Loucy (cell line): ENCODE measurements around the gene ACTL6B.

Experiments used
- H2AFZ ChIP-seq: fragments of 200-600 bp; sonication (generic); 2 replicates; pipeline ENCODE4 v1.6.0; 2016; ENCODE audit warnings: antibody characterized with exemption, mild to moderate bottlenecking, low read length, moderate library complexity
- H3F3A ChIP-seq: fragments of 200-600 bp; 2 replicates; pipeline ENCODE4 v1.6.0; 2016; ENCODE audit warnings: antibody characterized with exemption, low read depth, mild to moderate bottlenecking
- H3K27me3 ChIP-seq: fragments of 200-600 bp; sonication (generic); 2 replicates; pipeline ENCODE4 v1.6.1; 2014; ENCODE audit warnings: low read length, mild to moderate bottlenecking; ENCODE audit not compliant: insufficient read depth, poor library complexity, severe bottlenecking
- H3K36me3 ChIP-seq: fragments of 200-600 bp; sonication (generic); 2 replicates; pipeline ENCODE4 v1.6.1; 2016; ENCODE audit warnings: low read length; ENCODE audit not compliant: insufficient read depth
- H3K4me1 ChIP-seq: fragments of 200-600 bp; sonication (generic); 2 replicates; pipeline ENCODE4 v1.5.1; 2014; ENCODE audit warnings: low read length, mild to moderate bottlenecking; ENCODE audit not compliant: insufficient read depth, poor library complexity, severe bottlenecking
- H3K4me2 ChIP-seq: fragments of 200-600 bp; sonication (generic); 2 replicates; pipeline ENCODE4 v1.6.0; 2014; ENCODE audit warnings: antibody characterized with exemption, low read length, low read depth, mild to moderate bottlenecking; ENCODE audit not compliant: poor library complexity, severe bottlenecking
- H3K4me3 ChIP-seq: fragments of 200-600 bp; sonication (generic); 2 replicates; pipeline ENCODE4 v1.5.1; 2014; ENCODE audit warnings: low read length, mild to moderate bottlenecking, mixed read lengths; ENCODE audit not compliant: poor library complexity, severe bottlenecking
- H3K79me2 ChIP-seq: fragments of 200-600 bp; sonication (generic); 2 replicates; pipeline ENCODE4 v1.6.1; 2014; ENCODE audit warnings: low read length; ENCODE audit not compliant: insufficient read depth
- H3K9ac ChIP-seq: fragments of 200-600 bp; sonication (generic); 2 replicates; pipeline ENCODE4 v1.6.0; 2014; ENCODE audit warnings: mild to moderate bottlenecking, low read depth, low read length, moderate library complexity; ENCODE audit not compliant: poor library complexity, severe bottlenecking
- H3K9me2 ChIP-seq: fragments of 200-600 bp; sonication (generic); replicated peaks from 2 replicates; pipeline ENCODE4 v1.6.1; 2016; ENCODE audit warnings: low read depth, low read length, mixed read lengths
- H3K9me3 ChIP-seq: fragments of 200-600 bp; sonication (generic); 2 replicates; pipeline ENCODE4 v1.6.1; 2014; ENCODE audit warnings: mild to moderate bottlenecking, antibody characterized with exemption, low read length, low read depth; ENCODE audit not compliant: insufficient read depth
- H4K20me1 ChIP-seq: fragments of 200-600 bp; sonication (generic); 2 replicates; pipeline ENCODE4 v1.6.0; 2014; ENCODE audit warnings: antibody characterized with exemption, low read length, mild to moderate bottlenecking; ENCODE audit not compliant: insufficient read depth, poor library complexity, severe bottlenecking
- EZH2phosphoT487 ChIP-seq: fragments of 200-600 bp; IDR thresholded peaks from 2 replicates; pipeline ENCODE4 v1.6.1; 2018; ENCODE audit warnings: antibody characterized with exemption, mild to moderate bottlenecking, moderate library complexity, borderline replicate concordance
- TF ChIP-seq, protein P1 (sequence below): fragments of 200-600 bp; sonication (generic); conservative IDR thresholded peaks from 2 replicates; pipeline ENCODE4 v1.5.1; 2014; ENCODE audit warnings: mild to moderate bottlenecking, antibody characterized with exemption, low read length

ACTL6B gene

DNA sequence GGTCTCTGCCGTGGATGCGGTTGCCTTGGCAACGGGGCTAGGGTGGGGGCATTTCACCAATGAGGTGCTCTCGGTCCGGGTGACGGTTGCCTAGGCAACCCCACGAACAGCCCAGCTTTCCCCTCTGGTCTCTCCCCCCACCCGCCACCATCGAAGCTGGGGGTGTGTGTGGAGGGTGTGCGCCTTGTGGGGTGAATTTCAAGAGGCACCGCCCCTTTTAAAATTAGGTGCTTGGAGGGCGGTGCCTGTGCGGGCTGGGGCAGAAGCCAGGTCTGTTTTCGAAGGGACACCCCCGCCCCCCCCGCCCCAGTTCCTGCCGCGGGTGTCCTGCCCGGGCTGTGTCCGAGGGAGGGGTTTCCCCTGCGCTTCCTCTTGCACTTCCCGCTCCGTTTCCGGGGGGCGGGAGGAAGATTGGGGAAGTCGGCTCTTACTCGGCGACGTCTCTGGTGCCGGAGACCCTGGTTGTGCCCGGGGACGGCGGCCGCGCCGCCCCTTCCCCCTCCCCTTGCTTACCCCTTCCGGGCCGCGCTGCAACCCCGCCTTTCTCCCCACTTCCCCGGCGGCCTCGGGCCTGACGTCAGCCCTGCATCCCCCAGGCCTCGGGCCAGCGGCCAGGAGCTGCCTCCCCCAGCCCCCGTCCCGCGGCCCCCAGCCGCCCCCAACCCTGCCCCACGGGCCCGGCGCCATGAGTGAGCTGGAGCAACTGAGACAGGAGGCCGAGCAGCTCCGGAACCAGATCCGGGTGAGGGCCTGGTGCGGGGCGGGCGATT lies 19.5 kb upstream of the ACTL6B start:
- TF ChIP-seq, protein P1, sequence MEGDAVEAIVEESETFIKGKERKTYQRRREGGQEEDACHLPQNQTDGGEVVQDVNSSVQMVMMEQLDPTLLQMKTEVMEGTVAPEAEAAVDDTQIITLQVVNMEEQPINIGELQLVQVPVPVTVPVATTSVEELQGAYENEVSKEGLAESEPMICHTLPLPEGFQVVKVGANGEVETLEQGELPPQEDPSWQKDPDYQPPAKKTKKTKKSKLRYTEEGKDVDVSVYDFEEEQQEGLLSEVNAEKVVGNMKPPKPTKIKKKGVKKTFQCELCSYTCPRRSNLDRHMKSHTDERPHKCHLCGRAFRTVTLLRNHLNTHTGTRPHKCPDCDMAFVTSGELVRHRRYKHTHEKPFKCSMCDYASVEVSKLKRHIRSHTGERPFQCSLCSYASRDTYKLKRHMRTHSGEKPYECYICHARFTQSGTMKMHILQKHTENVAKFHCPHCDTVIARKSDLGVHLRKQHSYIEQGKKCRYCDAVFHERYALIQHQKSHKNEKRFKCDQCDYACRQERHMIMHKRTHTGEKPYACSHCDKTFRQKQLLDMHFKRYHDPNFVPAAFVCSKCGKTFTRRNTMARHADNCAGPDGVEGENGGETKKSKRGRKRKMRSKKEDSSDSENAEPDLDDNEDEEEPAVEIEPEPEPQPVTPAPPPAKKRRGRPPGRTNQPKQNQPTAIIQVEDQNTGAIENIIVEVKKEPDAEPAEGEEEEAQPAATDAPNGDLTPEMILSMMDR: no peak
- TF ChIP-seq EZH2phosphoT487: no peak
- peaks cover 38% of the 10 kb centered on the region for H3K79me2 ChIP-seq

DNA sequence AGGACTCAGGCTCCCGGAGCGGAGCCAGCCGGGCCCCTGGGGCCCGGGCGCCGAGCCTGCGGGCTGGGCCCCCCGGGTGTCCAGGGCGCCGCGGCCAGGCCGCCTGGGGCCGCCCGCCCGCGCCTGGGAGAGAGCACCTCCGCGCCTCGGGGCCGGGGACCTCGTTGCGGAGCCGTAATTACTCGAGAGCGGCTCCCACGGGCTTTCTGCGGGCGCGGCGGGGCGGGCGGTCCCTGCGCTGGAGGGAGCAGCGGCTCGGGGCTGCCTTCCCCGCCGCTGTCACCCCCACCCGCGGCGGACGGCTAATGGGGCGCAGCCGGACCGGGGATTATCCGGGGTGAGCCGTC lies 18.8 kb upstream of the ACTL6B start:
- no peak for TF ChIP-seq EZH2phosphoT487
- TF ChIP-seq, protein P1: no peak
- peaks cover 7% of the 10 kb centered on the region for H3K4me1 ChIP-seq
- H3K27me3 ChIP-seq: no peaks in the 10 kb centered on the region
- peak overlapping the region; percentile 95 for H3K4me3 ChIP-seq
- peaks cover 36% of the 10 kb centered on the region; the same call in 1 of the 2 replicates for H3K36me3 ChIP-seq
- H3K4me2 ChIP-seq: peak overlapping the region; percentile 97
- peaks cover 38% of the 10 kb centered on the region for H3K79me2 ChIP-seq
- H2AFZ ChIP-seq: no peak overlapping the region
- H3K9me2 ChIP-seq: no peaks in the 10 kb centered on the region
- H4K20me1 ChIP-seq: peaks cover 56% of the 10 kb centered on the region
- H3K9me3 ChIP-seq: no peaks in the 10 kb centered on the region
- H3F3A ChIP-seq: no peaks in the 10 kb centered on the region
- peak overlapping the region; percentile 93 for H3K9ac ChIP-seq

More for the DNA sequence above, 19.5 kb upstream of the ACTL6B start:
- peaks cover 43% of the 10 kb centered on the region; the same call in 1 of the 2 replicates for H3K36me3 ChIP-seq
- no peaks in the 10 kb centered on the region; the same call in 1 of the 2 replicates for H3F3A ChIP-seq
- H3K4me3 ChIP-seq: peak overlapping the region; percentile 95
- H2AFZ ChIP-seq: no peak overlapping the region
- H4K20me1 ChIP-seq: peaks cover 58% of the 10 kb centered on the region
- no peaks in the 10 kb centered on the region for H3K9me2 ChIP-seq
- H3K27me3 ChIP-seq: no peaks in the 10 kb centered on the region
- peak overlapping the region; percentile 97 for H3K4me2 ChIP-seq
- peaks cover 7% of the 10 kb centered on the region for H3K4me1 ChIP-seq
- peak overlapping the region; percentile 93 for H3K9ac ChIP-seq
- H3K9me3 ChIP-seq: no peaks in the 10 kb centered on the region

DNA sequence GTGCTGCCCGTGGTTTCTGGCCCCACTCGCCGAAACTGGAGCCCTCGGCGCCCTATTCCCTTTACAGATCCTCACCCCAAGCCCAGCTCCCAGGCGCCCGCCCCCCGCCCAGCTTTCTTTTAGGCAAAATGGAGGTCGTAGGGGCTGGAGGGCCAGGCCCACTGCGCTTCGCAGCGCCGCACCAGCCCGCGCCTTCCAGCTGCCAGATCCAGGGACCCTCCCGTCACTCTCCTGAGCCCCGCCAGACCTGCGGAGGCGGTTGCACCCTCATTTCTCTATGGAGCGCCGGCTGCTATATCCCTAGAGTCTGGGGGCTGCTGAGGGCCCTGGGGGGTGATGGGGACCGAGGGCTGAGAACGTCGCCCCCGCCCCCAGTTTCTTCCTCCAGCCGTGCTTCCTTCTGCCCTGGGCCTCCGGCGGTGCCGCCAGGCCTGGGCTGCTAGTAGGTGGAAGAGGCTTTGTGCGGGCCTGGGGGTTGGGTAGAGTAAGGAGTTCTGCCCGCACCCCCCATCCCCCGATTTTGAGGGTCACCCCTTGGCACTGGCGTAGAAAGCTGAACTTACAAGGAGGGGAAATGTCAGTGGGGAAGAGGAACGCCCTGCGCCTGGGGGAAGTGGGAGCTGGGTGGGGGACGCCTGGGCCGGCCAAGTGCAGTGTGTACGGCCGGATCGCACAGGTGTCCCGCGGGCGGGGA lies 18.3 kb upstream of the ACTL6B start:
- H3K9ac ChIP-seq: peak overlapping the region; percentile 93
- peaks cover 51% of the 10 kb centered on the region for H4K20me1 ChIP-seq
- H3K79me2 ChIP-seq: peaks cover 38% of the 10 kb centered on the region
- peak overlapping the region; percentile 95 for H3K4me3 ChIP-seq
- H3K9me2 ChIP-seq: no peaks in the 10 kb centered on the region
- H3K9me3 ChIP-seq: no peaks in the 10 kb centered on the region
- H3K4me2 ChIP-seq: peak overlapping the region; percentile 97
- H3K27me3 ChIP-seq: no peaks in the 10 kb centered on the region
- H3K36me3 ChIP-seq: peaks cover 31% of the 10 kb centered on the region; the same call in 1 of the 2 replicates
- no peak for TF ChIP-seq EZH2phosphoT487
- TF ChIP-seq, protein P1: no peak
- H3K4me1 ChIP-seq: peaks cover 7% of the 10 kb centered on the region
- no peaks in the 10 kb centered on the region for H3F3A ChIP-seq
- no peak overlapping the region for H2AFZ ChIP-seq
